Measurements from ENCODE around the gene LRP8. TPM values are rescaled to one million over a fixed set of nuclear protein-coding genes. Genes with fewer than 3 reads are reported as not detected.

Gene LRP8
- total and polyA plus RNA-seq, 9 of the 15 experiments (the other 6 are each of a cell fraction or from before 2014, with no cell fraction given) = 7.1 to 56.1 (median 31.3) TPM

DNA sequence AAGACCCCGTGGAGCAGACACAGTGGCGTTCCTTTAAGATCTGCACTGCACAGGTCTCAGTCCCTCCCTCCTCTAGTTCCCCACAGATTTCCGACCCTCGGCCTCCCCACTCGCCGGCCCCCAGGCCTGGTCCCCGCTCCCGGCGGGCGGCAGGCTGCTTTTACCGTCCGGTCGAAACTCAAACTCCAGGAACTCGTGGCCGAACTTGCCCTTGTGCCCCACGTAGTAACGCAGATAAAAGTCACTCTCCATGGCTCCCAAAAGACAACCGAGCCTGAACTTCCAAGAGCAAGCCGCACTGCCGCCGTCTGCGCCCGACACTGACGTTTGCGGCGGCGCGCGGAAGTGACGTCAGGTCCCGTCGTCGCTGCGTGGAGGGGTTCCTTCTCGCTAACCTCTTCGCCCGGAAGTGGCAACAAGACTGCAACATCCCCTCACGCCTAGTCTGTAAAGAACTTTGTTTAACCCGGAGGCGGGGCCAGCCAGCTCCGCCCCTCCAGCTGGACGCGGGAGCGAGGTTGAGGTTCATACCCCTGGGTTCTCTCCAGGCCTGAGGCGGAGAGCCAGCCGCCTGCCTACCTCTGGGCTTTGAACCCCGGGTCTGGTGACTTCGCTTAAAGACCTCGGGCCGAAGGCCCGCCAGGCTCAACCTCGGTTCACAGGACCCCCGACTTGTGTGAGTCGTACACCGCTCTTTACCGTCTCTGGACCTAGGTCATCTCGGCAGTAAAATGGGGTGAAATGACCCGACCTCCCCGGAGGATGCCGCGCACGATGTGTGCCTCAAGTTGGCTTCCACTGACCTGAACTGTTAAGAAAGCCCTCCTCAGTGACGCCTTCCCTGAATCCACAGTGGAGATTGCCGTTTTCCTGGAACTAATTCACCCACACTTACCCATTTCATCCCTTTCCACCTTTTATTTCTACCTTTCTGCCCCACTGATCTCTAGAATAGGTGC, 89.4 kb downstream of the LRP8 start, which contains the start of gene MAGOH (continued):
- TF ChIP-seq CEBPB (tag; IDR thresholded peaks at IDR 0.05) (no peak; the same call in 1 of the 2 replicates), GABPB2 (CRISPR knock-in tag; conservative IDR thresholded peaks at IDR 0.05) (no peak), SAFB (IDR thresholded peaks at IDR 0.05; ENCODE audit: borderline replicate concordance, low read depth, low read length) (no peak), MLX (CRISPR knock-in tag; conservative IDR thresholded peaks at IDR 0.05) (no peak), DDX20 (tag; IDR thresholded peaks at IDR 0.05; ENCODE audit: low read depth) (no peak), BRD9 (IDR thresholded peaks at IDR 0.05; ENCODE audit: low read depth, partially characterized antibody) (no peak), ZC3H11A (IDR thresholded peaks at IDR 0.05; ENCODE audit: low read depth, low read length) (no peak), PHF21A (IDR thresholded peaks at IDR 0.05; ENCODE audit: borderline replicate concordance, low read depth) (no peak), PATZ1 (CRISPR knock-in tag; IDR thresholded peaks at IDR 0.05; ENCODE audit: borderline replicate concordance) (no peak), E2F4 (CRISPR knock-in tag; IDR thresholded peaks at IDR 0.05; ENCODE audit: low read depth) (0 out of 2 replicates have a peak, but pooled peaks have one; percentile 6), BCL6 (CRISPR knock-in tag; IDR thresholded peaks at IDR 0.05) (no peak), MEF2D (tag; conservative IDR thresholded peaks at IDR 0.05; ENCODE audit: low read depth) (no peak), DEAF1 (CRISPR knock-in tag; IDR thresholded peaks at IDR 0.05) (no peak), ZZZ3 (IDR thresholded peaks at IDR 0.05) (no peak), SAFB2 (IDR thresholded peaks at IDR 0.05; ENCODE audit: borderline replicate concordance, low read depth, low read length, severe bottlenecking) (no peak), ZNF217 (CRISPR knock-in tag; IDR thresholded peaks at IDR 0.05) (no peak), STAT5B (CRISPR knock-in tag; IDR thresholded peaks at IDR 0.05) (no peak), SETDB1 (IDR thresholded peaks at IDR 0.05; ENCODE audit: low read length) (no peak), PML (IDR thresholded peaks at IDR 0.05; ENCODE audit: low read length) (peak; percentile 82; the same call in 1 of the 2 replicates), ZBTB8A (IDR thresholded peaks at IDR 0.05; ENCODE audit: partially characterized antibody) (no peak)
- TF ChIP-seq, protein P1, sequence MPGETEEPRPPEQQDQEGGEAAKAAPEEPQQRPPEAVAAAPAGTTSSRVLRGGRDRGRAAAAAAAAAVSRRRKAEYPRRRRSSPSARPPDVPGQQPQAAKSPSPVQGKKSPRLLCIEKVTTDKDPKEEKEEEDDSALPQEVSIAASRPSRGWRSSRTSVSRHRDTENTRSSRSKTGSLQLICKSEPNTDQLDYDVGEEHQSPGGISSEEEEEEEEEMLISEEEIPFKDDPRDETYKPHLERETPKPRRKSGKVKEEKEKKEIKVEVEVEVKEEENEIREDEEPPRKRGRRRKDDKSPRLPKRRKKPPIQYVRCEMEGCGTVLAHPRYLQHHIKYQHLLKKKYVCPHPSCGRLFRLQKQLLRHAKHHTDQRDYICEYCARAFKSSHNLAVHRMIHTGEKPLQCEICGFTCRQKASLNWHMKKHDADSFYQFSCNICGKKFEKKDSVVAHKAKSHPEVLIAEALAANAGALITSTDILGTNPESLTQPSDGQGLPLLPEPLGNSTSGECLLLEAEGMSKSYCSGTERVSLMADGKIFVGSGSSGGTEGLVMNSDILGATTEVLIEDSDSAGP (CRISPR knock-in tag; IDR thresholded peaks at IDR 0.05) = no peak

Measured in K562 (cell line).